Measurements from ENCODE around the gene LCE2D. TPM values are rescaled to one million over a fixed set of nuclear protein-coding genes. Genes with fewer than 3 reads are reported as not detected.
A peak's percentile ranks its signal among the peaks of the same experiment; 100 is the strongest.
"Not testable (repeated sequence)": the region's sequence is repeated elsewhere in the genome, so short reads cannot be mapped to it uniquely, and the experiment has no call there.

LCE2D gene
- total RNA-seq, 1 donor from 2014 or later, result not detected

DNA sequence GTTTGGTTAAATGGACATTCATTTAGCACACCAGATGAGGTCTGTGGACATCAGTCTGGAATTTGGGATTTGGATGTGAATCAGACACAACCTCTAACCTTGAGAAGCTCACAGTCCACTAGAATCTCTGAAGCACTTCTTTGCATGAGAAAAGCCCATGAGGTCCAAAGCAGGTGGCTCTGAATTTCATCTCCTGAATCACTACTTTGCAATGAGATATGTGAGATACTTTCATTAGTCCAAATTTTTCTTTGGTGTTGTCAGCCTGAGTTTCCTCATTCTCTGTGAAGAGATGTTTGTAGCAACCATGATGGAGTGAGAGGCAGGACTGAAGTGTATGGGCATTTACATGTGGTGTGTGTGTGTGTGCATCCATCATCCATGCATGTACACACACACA is 16.5 kb upstream of the LCE2D start:
- Mint-ChIP-seq H3K9me3 (ENCODE audit: unreplicated experiment) (peaks cover 2% of the 10 kb centered on the region), H3K27me3 (ENCODE audit: unreplicated experiment) (no peaks in the 10 kb centered on the region), H3K4me1 (ENCODE audit: unreplicated experiment) (no peaks in the 10 kb centered on the region), H3K27ac (ENCODE audit: unreplicated experiment) (no peak overlapping the region), H3K4me3 (ENCODE audit: unreplicated experiment) (no peak overlapping the region), H3K36me3 (ENCODE audit: unreplicated experiment) (no peaks in the 10 kb centered on the region)
- DNase-seq (ENCODE audit: extremely low spot score, unreplicated experiment), result no peak
- no peak for TF ChIP-seq CTCF (IDR thresholded peaks at IDR 0.05)

DNA sequence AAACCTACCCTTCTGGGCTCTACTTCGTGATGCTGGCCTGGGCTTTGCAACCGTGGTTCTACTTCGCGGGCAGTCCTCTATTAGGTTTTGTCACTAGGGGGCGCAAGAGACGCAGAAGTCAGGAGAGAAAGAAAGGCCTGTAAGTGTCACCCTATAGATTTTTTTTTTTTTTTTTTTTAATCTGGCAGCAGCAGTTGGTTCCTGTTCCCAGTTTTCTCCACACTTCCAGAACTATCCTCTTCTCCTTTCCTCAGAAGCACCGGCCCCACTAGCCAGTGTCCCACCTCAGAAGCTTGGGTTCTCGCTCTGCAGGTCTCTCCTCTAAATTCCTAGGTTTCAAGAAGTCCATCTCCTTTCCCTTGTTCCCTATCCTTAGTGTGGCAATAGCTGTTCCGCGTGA is 9.1 kb upstream of the LCE2D start:
- Mint-ChIP-seq H3K4me3 (ENCODE audit: unreplicated experiment) (no peak overlapping the region), H3K4me1 (ENCODE audit: unreplicated experiment) (no peaks in the 10 kb centered on the region), H3K9me3 (ENCODE audit: unreplicated experiment) (no peaks in the 10 kb centered on the region), H3K36me3 (ENCODE audit: unreplicated experiment) (no peaks in the 10 kb centered on the region), H3K27me3 (ENCODE audit: unreplicated experiment) (no peaks in the 10 kb centered on the region), H3K27ac (ENCODE audit: unreplicated experiment) (no peak overlapping the region)
- peak; percentile 39 for TF ChIP-seq CTCF (IDR thresholded peaks at IDR 0.05)
- DNase-seq (ENCODE audit: extremely low spot score, unreplicated experiment), result no peak

DNA sequence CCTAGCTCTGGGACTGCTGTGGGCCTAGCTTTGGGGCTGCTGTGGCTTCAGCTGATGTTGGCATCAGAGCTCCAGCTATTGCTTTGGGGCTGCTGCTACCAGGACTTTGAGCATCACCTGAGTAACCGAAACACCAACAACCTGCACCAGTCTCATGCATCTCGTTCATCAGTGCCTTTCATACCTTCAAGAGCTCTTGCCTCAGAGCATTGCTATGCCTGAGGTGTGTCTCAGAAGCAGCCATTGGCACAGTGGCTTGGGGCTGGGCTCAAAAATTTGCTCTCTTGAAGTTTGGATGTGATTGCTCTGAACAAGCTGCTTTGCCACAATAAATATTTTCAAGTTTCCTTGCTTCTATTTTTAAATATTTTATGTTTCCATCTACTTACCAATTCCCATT is 6.7 kb upstream of the LCE2D start:
- Mint-ChIP-seq H3K4me1 (ENCODE audit: unreplicated experiment) (no peaks in the 10 kb centered on the region), H3K9me3 (ENCODE audit: unreplicated experiment) (no peaks in the 10 kb centered on the region), H3K4me3 (ENCODE audit: unreplicated experiment) (no peak overlapping the region), H3K27ac (ENCODE audit: unreplicated experiment) (no peak overlapping the region), H3K36me3 (ENCODE audit: unreplicated experiment) (no peaks in the 10 kb centered on the region), H3K27me3 (ENCODE audit: unreplicated experiment) (no peaks in the 10 kb centered on the region)
- no peak for DNase-seq (ENCODE audit: extremely low spot score, unreplicated experiment)
- TF ChIP-seq CTCF (IDR thresholded peaks at IDR 0.05), result no peak

GRCh38 chr1:152657677-152658076 is 5.5 kb upstream of the LCE2D start:
- DNase-seq (ENCODE audit: extremely low spot score, unreplicated experiment), result no peak
- no peak for TF ChIP-seq CTCF (IDR thresholded peaks at IDR 0.05)
- Mint-ChIP-seq H3K4me3 (ENCODE audit: unreplicated experiment) (no peak overlapping the region), H3K9me3 (ENCODE audit: unreplicated experiment) (no peaks in the 10 kb centered on the region), H3K27ac (ENCODE audit: unreplicated experiment) (no peak overlapping the region), H3K4me1 (ENCODE audit: unreplicated experiment) (no peaks in the 10 kb centered on the region), H3K36me3 (ENCODE audit: unreplicated experiment) (no peaks in the 10 kb centered on the region), H3K27me3 (ENCODE audit: unreplicated experiment) (no peaks in the 10 kb centered on the region)

DNA sequence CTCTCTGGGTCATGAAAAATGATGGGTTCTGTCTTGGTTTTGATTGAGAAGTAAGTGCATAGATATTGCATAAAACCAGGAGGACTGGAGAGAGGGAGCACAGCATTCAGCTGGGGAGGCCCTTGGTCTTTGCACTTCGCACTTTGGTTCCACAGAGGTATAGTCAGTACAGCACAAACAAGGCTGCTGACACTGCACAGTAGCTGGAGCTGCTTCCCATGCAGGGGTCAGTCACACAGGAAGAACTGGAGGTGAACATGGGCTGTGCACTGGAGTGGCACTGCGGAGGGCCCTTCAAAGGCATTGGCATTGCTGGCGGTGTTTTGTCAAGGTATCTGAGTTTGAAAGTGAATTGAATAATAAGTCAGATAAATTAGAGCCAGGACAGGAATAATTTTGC is 4.5 kb upstream of the LCE2D start:
- Mint-ChIP-seq H3K4me3 (ENCODE audit: unreplicated experiment) (no peak overlapping the region), H3K4me1 (ENCODE audit: unreplicated experiment) (no peaks in the 10 kb centered on the region)

DNA sequence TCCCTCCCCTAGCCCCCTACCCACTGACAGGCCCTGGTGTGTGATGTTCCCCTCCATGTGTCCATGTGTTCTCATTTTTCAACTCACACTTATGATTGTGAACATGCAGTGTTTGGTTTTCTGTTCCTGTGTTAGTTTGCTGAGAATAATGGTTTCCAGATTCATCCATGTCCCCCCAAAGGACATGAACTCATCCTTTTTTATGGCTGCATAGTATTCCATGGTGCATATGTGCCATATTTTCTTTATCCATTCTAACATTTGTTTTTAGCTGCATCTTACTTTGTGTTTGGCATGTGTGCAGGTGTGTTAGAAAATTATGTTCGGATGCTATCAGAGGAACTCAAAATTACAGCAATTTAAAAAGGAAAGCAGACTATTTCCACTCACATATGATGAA is 3.0 kb downstream of the LCE2D start:
- DNase-seq (ENCODE audit: extremely low spot score, unreplicated experiment); H3K27me3 Mint-ChIP-seq (ENCODE audit: unreplicated experiment); H3K4me3 Mint-ChIP-seq (ENCODE audit: unreplicated experiment); H3K36me3 Mint-ChIP-seq (ENCODE audit: unreplicated experiment); H3K27ac Mint-ChIP-seq (ENCODE audit: unreplicated experiment); H3K9me3 Mint-ChIP-seq (ENCODE audit: unreplicated experiment); H3K4me1 Mint-ChIP-seq (ENCODE audit: unreplicated experiment): not testable (repeated sequence)

More for the DNA sequence above, 4.5 kb upstream of the LCE2D start:
- TF ChIP-seq CTCF (IDR thresholded peaks at IDR 0.05), result no peak
- Mint-ChIP-seq H3K9me3 (ENCODE audit: unreplicated experiment) (no peaks in the 10 kb centered on the region), H3K36me3 (ENCODE audit: unreplicated experiment) (no peaks in the 10 kb centered on the region), H3K27me3 (ENCODE audit: unreplicated experiment) (no peaks in the 10 kb centered on the region), H3K27ac (ENCODE audit: unreplicated experiment) (no peak overlapping the region)
- no peak for DNase-seq (ENCODE audit: extremely low spot score, unreplicated experiment)

All from osteocyte (in vitro differentiated cells).